IMR-90 (cell line): ENCODE measurements around the gene PDE5A. TPM values are rescaled to one million over a fixed set of nuclear protein-coding genes. Genes with fewer than 3 reads are reported as not detected.

Experiments
- ATAC-seq: fragments of 200-7000 bp; cut with Tn5 transposase; 2 replicates; pipeline ENCODE4 v1.9.1; 2020; ENCODE audit warnings: low read depth, mild to moderate bottlenecking, moderate library complexity
- BruUV-seq: library from RNA; stranded (reverse); fragments of 400-500 nt; replicated peaks from 2 replicates; lab custom pipeline; 2021; lab: Mats Ljungman, UMichigan
- CTCF ChIA-PET: fragments of 300-600 bp; formaldehyde crosslinking; extraction: SDS; loops from one replicate; lab custom pipeline; 2021; ENCODE audit warnings: antibody characterized with exemption; lab: Yijun Ruan, JAX
- POLR2A ChIA-PET: fragments of 300-600 bp; sonication (Branson Sonifier 250); formaldehyde crosslinking; loops from one replicate; lab custom pipeline; 2022; ENCODE audit warnings: antibody characterized with exemption; ENCODE audit not compliant: unreplicated experiment; lab: Charles Lee
- DNase-seq: peaks from one replicate; pipeline ENCODE4 v3.0.0; 2013
- H2AFZ ChIP-seq: replicated peaks from 2 replicates; pipeline ENCODE3; 2013; ENCODE audit warnings: low read length, mild to moderate bottlenecking; ENCODE audit not compliant: poor library complexity
- H2AK5ac ChIP-seq: 2 replicates; pipeline ENCODE4 v1.6.1; 2013; ENCODE audit warnings: low read depth, low read length, inconsistent platforms
- H2AK9ac ChIP-seq: replicated peaks from 2 replicates; pipeline ENCODE3; 2013; ENCODE audit warnings: mild to moderate bottlenecking, low read depth, low read length, moderate library complexity; ENCODE audit not compliant: poor library complexity
- H2BK120ac ChIP-seq: 2 replicates; pipeline ENCODE4 v1.6.1; 2013; ENCODE audit warnings: low read depth, low read length, inconsistent platforms
- H2BK15ac ChIP-seq: 3 replicates; pipeline ENCODE4 v1.6.1; 2013; ENCODE audit warnings: low read depth, low read length, inconsistent platforms
- H2BK20ac ChIP-seq: 2 replicates; pipeline ENCODE4 v1.6.1; 2013; ENCODE audit warnings: low read depth, mild to moderate bottlenecking, inconsistent platforms, low read length, moderate library complexity
- H2BK5ac ChIP-seq: 2 replicates; pipeline ENCODE4 v1.6.1; 2013; ENCODE audit warnings: mild to moderate bottlenecking, low read depth, low read length, inconsistent platforms; ENCODE audit not compliant: poor library complexity, severe bottlenecking
- H3K14ac ChIP-seq: replicated peaks from 2 replicates; pipeline ENCODE4 v1.6.1; 2013; ENCODE audit warnings: low read depth, low read length, inconsistent platforms
- H3K18ac ChIP-seq: 2 replicates; pipeline ENCODE4 v1.6.1; 2013; ENCODE audit warnings: low read depth, low read length, control low read depth
- H3K23ac ChIP-seq: 2 replicates; pipeline ENCODE4 v1.6.1; 2013; ENCODE audit warnings: low read depth, low read length, inconsistent platforms
- H3K27ac ChIP-seq: 2 replicates; pipeline ENCODE4 v1.5.1; 2013; ENCODE audit warnings: mild to moderate bottlenecking, control low read depth, low read length; ENCODE audit not compliant: insufficient read depth
- H3K27me3 ChIP-seq: 2 replicates; pipeline ENCODE4 v1.6.1; 2013; ENCODE audit warnings: low read length; ENCODE audit not compliant: control insufficient read depth, insufficient read depth
- H3K36me3 ChIP-seq: 2 replicates; pipeline ENCODE4 v1.6.1; 2013; ENCODE audit warnings: low read length, mixed read lengths; ENCODE audit not compliant: control insufficient read depth, insufficient read depth
- H3K4ac ChIP-seq: 2 replicates; pipeline ENCODE4 v1.6.1; 2013; ENCODE audit warnings: low read depth, low read length, inconsistent platforms
- H3K4me1 ChIP-seq: 2 replicates; pipeline ENCODE4 v1.6.1; 2013; ENCODE audit warnings: low read length, mixed read lengths; ENCODE audit not compliant: control insufficient read depth, insufficient read depth
- H3K4me2 ChIP-seq: 2 replicates; pipeline ENCODE4 v1.6.1; 2013; ENCODE audit warnings: low read depth, mild to moderate bottlenecking, control low read depth, low read length, moderate library complexity
- H3K4me3 ChIP-seq: 2 replicates; pipeline ENCODE4 v1.5.1; 2013; ENCODE audit warnings: low read depth, mild to moderate bottlenecking, control low read depth, low read length, moderate library complexity; ENCODE audit not compliant: insufficient read depth
- H3K56ac ChIP-seq: 2 replicates; pipeline ENCODE4 v1.6.1; 2013; ENCODE audit warnings: low read length, inconsistent platforms; ENCODE audit not compliant: insufficient read depth; ENCODE audit errors: extremely low read depth
- H3K79me1 ChIP-seq, 2 experiments: 2 replicates each; pipeline ENCODE4 v1.6.1; 2013; ENCODE audit warnings: low read length in 2 of 2, inconsistent platforms in 1 of 2, low read depth in 1 of 2
- H3K9ac ChIP-seq: 2 replicates; pipeline ENCODE4 v1.6.1; 2013; ENCODE audit warnings: low read depth, low read length, control low read depth
- H3K9me1 ChIP-seq: 2 replicates; pipeline ENCODE4 v1.6.1; 2013; ENCODE audit warnings: low read length, inconsistent platforms; ENCODE audit not compliant: insufficient read depth
- H3K9me3 ChIP-seq: 2 replicates; pipeline ENCODE4 v1.6.1; 2013; ENCODE audit warnings: low read length; ENCODE audit not compliant: control insufficient read depth, insufficient read depth
- H4K20me1 ChIP-seq: 2 replicates; pipeline ENCODE4 v1.6.1; 2013; ENCODE audit warnings: low read length, inconsistent platforms; ENCODE audit not compliant: insufficient read depth
- H4K5ac ChIP-seq: 2 replicates; pipeline ENCODE4 v1.6.1; 2013; ENCODE audit warnings: mild to moderate bottlenecking, low read depth, low read length, control low read depth
- H4K8ac ChIP-seq, 2 experiments: 2 replicates each; pipeline ENCODE4 v1.6.1; 2013; ENCODE audit warnings: low read depth in 2 of 2, low read length in 2 of 2, control low read depth in 1 of 2, inconsistent platforms in 1 of 2
- H4K91ac ChIP-seq: 2 replicates; pipeline ENCODE4 v1.6.1; 2013; ENCODE audit warnings: low read depth, low read length, inconsistent platforms; ENCODE audit not compliant: insufficient read depth
- MAFK ChIP-seq: IDR thresholded peaks from 2 replicates; pipeline ENCODE4 v1.6.1; 2012; ENCODE audit warnings: low read depth, low read length, improper control_type of control experiment
- POLR2A ChIP-seq: IDR thresholded peaks from 2 replicates; pipeline ENCODE4 v1.6.1; 2012; ENCODE audit warnings: mild to moderate bottlenecking, low read depth, low read length
- WGBS, 2 experiments: methylation state at CpG; one replicate each; pipeline versions ENCODE4 v1.1.5 to v1.1.7; 2013; ENCODE audit warnings: missing lambda C conversion rate in 2 of 2; ENCODE audit not compliant: insufficient read length in 1 of 2; ENCODE audit errors: extremely low coverage in 2 of 2; 5-methylcytosine and 5-hydroxymethylcytosine counted together
- dilution Hi-C: fragments of 300-500 bp; cut with HindIII; formaldehyde crosslinking; loops from one replicate; pipeline ENCODE4 v1.14.3; 2018; ENCODE audit warnings: low sequenced_read_pairs; ENCODE audit not compliant: unreplicated experiment
- in situ Hi-C: fragments of 300-500 bp; cut with MboI; formaldehyde crosslinking; loops from 3 replicates; pipeline ENCODE4 v1.14.3; 2019; ENCODE audit warnings: low sequenced_read_pairs, inconsistent platforms, mixed read lengths
- intact Hi-C: fragments of 100-400 bp; cut with micrococcal nuclease; formaldehyde crosslinking; loops from 2 replicates; pipeline ENCODE4 v1.10.0; 2022
- polyA plus RNA-seq, 3 experiments: library from polyadenylated mRNA; depleted of rRNA; stranded (reverse); fragments of >200 nt; gene quantifications; 2 replicates each; pipeline ENCODE4 v1.2.3, GENCODE V29; 2012; ENCODE audit warnings: low replicate concordance in 1 of 3
- total RNA-seq: library from RNA; depleted of rRNA; stranded (reverse); fragments of >200 nt; gene quantifications from 2 replicates; pipeline ENCODE4 v1.2.3, GENCODE V29; 2012

PDE5A gene
- total and polyA plus RNA-seq, 2 of the 4 experiments (the other 2 are of a cell fraction), result 101 to 770 TPM

- Histone ChIP-seq H4K8ac (no peak overlapping the region), H2BK120ac (no peak overlapping the region), H3K9me3 (no peaks in the 10 kb centered on the region), H2AFZ (no peak overlapping the region), H4K20me1 (peaks cover 85% of the 10 kb centered on the region), H3K36me3 (peaks cover 34% of the 10 kb centered on the region), H2BK15ac (no peak overlapping the region), H3K27me3 (no peaks in the 10 kb centered on the region), H3K23ac (no peak overlapping the region), H3K18ac (no peak overlapping the region), H3K4me3 (no peak overlapping the region), H3K56ac (no peak overlapping the region), H3K27ac (no peak overlapping the region), H2BK5ac (no peak overlapping the region), H3K4ac (no peak overlapping the region), H2AK5ac (no peak overlapping the region), H3K9me1 (peaks cover 3% of the 10 kb centered on the region; the same call in 1 of the 2 replicates), H4K91ac (no peak overlapping the region), H3K79me1 (peaks cover 19 to 53% of the 10 kb centered on the region in 2 experiments; a peak in 3 of 4 replicates), H3K14ac (no peak overlapping the region), H4K5ac (no peak overlapping the region), H3K4me1 (peaks cover 12% of the 10 kb centered on the region), H2BK20ac (no peak overlapping the region), H2AK9ac (no peak overlapping the region), H3K4me2 (no peak overlapping the region), H3K9ac (no peak overlapping the region)
- BruUV-seq, result no TSS peak
- WGBS, 2 experiments, result no CpG with 5 or more reads among the region's 1 CpG
- peak; percentile 14 for ATAC-seq
- TF ChIP-seq MAFK, result no peak
- no peak for TF ChIP-seq POLR2A
- dilution Hi-C loops (no loop called here), intact Hi-C loops (no loop called here), in situ Hi-C loops (no loop called here)
- CTCF ChIA-PET, result no interaction called here
- POLR2A ChIA-PET, result interaction anchor here (0.6 kb wide), 1 partner anchor 31 kb away, joined by 5 read pairs; no protein-coding TSS in a partner anchor
- peak; percentile 55 for DNase-seq
Measured at GRCh38 chr4:119592830-119593229, 35.8 kb downstream of the PDE5A start.
